B cell (primary cell): Measurements from ENCODE around the gene ATXN1. TPM values are rescaled to one million over a fixed set of nuclear protein-coding genes. Genes with fewer than 3 reads are reported as not detected.
"Not testable (repeated sequence)": the region's sequence is repeated elsewhere in the genome, so short reads cannot be mapped to it uniquely, and the experiment has no call there.

Experiments used
- ATAC-seq: fragments of 200-7000 bp; cut with Tn5 transposase; one replicate; pipeline ENCODE4 v1.10.0; 2021; ENCODE audit warnings: low read depth, mild to moderate bottlenecking, moderate number of reproducible peaks, moderate library complexity
- CTCF ChIA-PET: fragments of 350-600 bp; sonication (Branson Sonifier 250); formaldehyde crosslinking; loops from one replicate; lab custom pipeline; 2021; ENCODE audit warnings: antibody characterized with exemption, inconsistent platforms; lab: Charles Lee
- POLR2A ChIA-PET: fragments of 350-600 bp; sonication (Branson Sonifier 250); formaldehyde crosslinking; loops from one replicate; lab custom pipeline; 2021; ENCODE audit warnings: antibody characterized with exemption; lab: Charles Lee
- DNase-seq: peaks from one replicate; pipeline ENCODE4 v3.0.0; 2013
- H2AFZ ChIP-seq: 2 replicates; pipeline ENCODE4 v1.6.1; 2012; ENCODE audit warnings: mild to moderate bottlenecking, low read depth, low read length; ENCODE audit not compliant: insufficient read depth, poor library complexity, severe bottlenecking
- H3K27ac ChIP-seq, 2 donors: 1 replicate in 1 of 2; 2 replicates in 1 of 2; pipeline ENCODE4 v1.5.1; 2012 to 2013; ENCODE audit warnings: low read length in 2 of 2, mild to moderate bottlenecking in 2 of 2, moderate library complexity in 1 of 2
- H3K27me3 ChIP-seq, 4 experiments: fragments of 200-600 bp in 1 of 4; sonication (generic) in 1 of 4; replicated peaks in 1 of 4; 1 replicate in 2 of 4; 2 replicates in 2 of 4; pipeline versions ENCODE4 v1.6.1 to v1.7.0; 2013 to 2016; ENCODE audit warnings: low read length in 3 of 4, mild to moderate bottlenecking in 2 of 4, mixed read lengths in 1 of 4, moderate library complexity in 1 of 4; ENCODE audit not compliant: insufficient read depth in 4 of 4, control insufficient read depth in 3 of 4; ENCODE audit errors: control extremely low read depth in 1 of 4
- H3K36me3 ChIP-seq, 2 experiments: replicated peaks in 1 of 2; 1 replicate in 1 of 2; 2 replicates in 1 of 2; pipeline versions ENCODE4 v1.6.1 to v1.7.1; 2013; ENCODE audit warnings: low read length in 1 of 2; ENCODE audit not compliant: insufficient read depth in 2 of 2, control insufficient read depth in 1 of 2; ENCODE audit errors: control extremely low read depth in 1 of 2, extremely low read depth in 1 of 2
- H3K4me1 ChIP-seq, 2 donors: fragments of 200-600 bp in 1 of 2; sonication (generic) in 1 of 2; 1 replicate in 1 of 2; 2 replicates in 1 of 2; pipeline versions ENCODE4 v1.5.1 to v1.6.1; 2013 to 2017; ENCODE audit warnings: low read length in 2 of 2; ENCODE audit not compliant: control insufficient read depth in 2 of 2, insufficient read depth in 2 of 2
- H3K4me2 ChIP-seq: replicated peaks from 2 replicates; pipeline ENCODE3; 2012; ENCODE audit warnings: mild to moderate bottlenecking, low read depth, low read length; ENCODE audit not compliant: poor library complexity, severe bottlenecking
- H3K4me3 ChIP-seq, 5 experiments: fragments of 200-600 bp in 1 of 5; sonication (generic) in 1 of 5; 1 replicate in 3 of 5; 2 replicates in 2 of 5; pipeline versions ENCODE4 v1.5.1 to v1.7.0; 2011 to 2016; ENCODE audit warnings: low read length in 4 of 5, mild to moderate bottlenecking in 4 of 5, low read depth in 2 of 5, control low read depth in 1 of 5, moderate library complexity in 1 of 5; ENCODE audit not compliant: insufficient read depth in 1 of 5; ENCODE audit errors: control extremely low read depth in 1 of 5, extremely low read depth in 1 of 5
- H3K79me2 ChIP-seq: fragments of 200-600 bp; sonication (generic); one replicate; pipeline ENCODE4 v1.6.0; 2016; ENCODE audit warnings: low read length; ENCODE audit not compliant: control insufficient read depth, insufficient read depth
- H3K9ac ChIP-seq: fragments of 200-600 bp; sonication (generic); 2 replicates; pipeline ENCODE4 v1.6.1; 2017; ENCODE audit warnings: mild to moderate bottlenecking, low read length, moderate library complexity
- H3K9me3 ChIP-seq, 3 donors: one replicate each; pipeline versions ENCODE4 v1.6.1 to v1.7.1; 2013; ENCODE audit warnings: low read length in 2 of 3; ENCODE audit not compliant: control insufficient read depth in 2 of 3, insufficient read depth in 1 of 3; ENCODE audit errors: control extremely low read depth in 1 of 3
- H4K20me1 ChIP-seq: 2 replicates; pipeline ENCODE4 v1.6.0; 2012; ENCODE audit warnings: mild to moderate bottlenecking, low read length; ENCODE audit not compliant: insufficient read depth, control insufficient read depth, poor library complexity, severe bottlenecking
- H3K27ac Mint-ChIP-seq: one replicate; pipeline ENCODE4 v1.8.0; 2021; ENCODE audit warnings: mixed read lengths
- H3K27me3 Mint-ChIP-seq: one replicate; pipeline ENCODE4 v1.8.0; 2021; ENCODE audit warnings: mixed read lengths
- H3K4me1 Mint-ChIP-seq: one replicate; pipeline ENCODE4 v1.8.0; 2021; ENCODE audit warnings: mixed read lengths
- H3K4me3 Mint-ChIP-seq: one replicate; pipeline ENCODE4 v1.8.0; 2021; ENCODE audit warnings: mixed read lengths
- H3K9me3 Mint-ChIP-seq: one replicate; pipeline ENCODE4 v1.8.0; 2022; ENCODE audit warnings: mixed read lengths; ENCODE audit not compliant: insufficient read depth
- EZH2 ChIP-seq: IDR thresholded peaks from 2 replicates; pipeline ENCODE4 v1.6.1; 2012; ENCODE audit warnings: borderline replicate concordance, low read depth, mild to moderate bottlenecking, moderate library complexity, low read length; ENCODE audit not compliant: insufficient read depth, poor library complexity, severe bottlenecking
- WGBS: methylation state at CpG from one replicate; pipeline ENCODE4 v1.1.5; 2013; ENCODE audit warnings: missing lambda C conversion rate; ENCODE audit not compliant: insufficient coverage; 5-methylcytosine and 5-hydroxymethylcytosine counted together
- intact Hi-C: fragments of 100-400 bp; cut with micrococcal nuclease; formaldehyde crosslinking; loops from one replicate; pipeline ENCODE4 v1.10.0; 2022
- polyA plus RNA-seq: library from polyadenylated mRNA; depleted of rRNA; stranded (reverse); fragments of >200 nt; gene quantifications from 2 replicates; pipeline ENCODE4 v1.2.3, GENCODE V29; 2012
- total RNA-seq, 2 donors: library from RNA; stranded (reverse); fragments of 120-200 nt in 1 of 2; gene quantifications; 1 replicate in 1 of 2; 2 replicates in 1 of 2; pipeline versions ENCODE4 v1.2.3 to v1.2.4, GENCODE V29; 2013 to 2022
- TF ChIP-seq, protein P1 (sequence below): fragments of 200-600 bp; IDR thresholded peaks from one replicate; pipeline ENCODE4 v1.8.0; 2022; ENCODE audit warnings: antibody characterized with exemption, mild to moderate bottlenecking

ATXN1 gene
- total and polyA plus RNA-seq, 2 donors (not counting 1 experiment from before 2014, with no cell fraction given), result 5.7 to 63.8 TPM

DNA sequence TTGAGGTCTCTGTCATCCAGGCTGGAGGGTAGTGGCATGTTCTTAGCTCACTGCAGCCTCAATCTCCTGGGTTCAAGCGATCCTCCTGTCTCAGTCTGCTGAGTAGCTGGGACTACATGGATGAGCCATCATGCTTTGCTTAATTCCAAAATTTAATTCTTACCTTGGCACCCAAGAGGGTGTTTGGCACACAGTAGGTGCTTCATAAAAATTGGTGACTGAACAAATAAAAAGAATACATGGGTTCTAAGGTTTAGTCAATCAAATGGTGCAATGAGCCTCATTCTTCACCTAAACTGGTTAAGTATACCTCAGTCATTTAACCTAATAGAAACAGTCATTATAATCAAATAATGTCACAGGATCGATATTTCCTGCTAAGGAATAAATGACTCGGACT, 352.5 kb downstream of the ATXN1 start:
- intact Hi-C loops, result loop anchor here (1.0 to 2.0 kb wide), 2 partner anchors 34 to 76 kb away; no protein-coding TSS in a partner anchor
- ChIA-PET CTCF (interaction anchor here (0.6 to 6.5 kb wide), 16 partner anchors 8 to 362 kb away, joined by 3 to 72 read pairs (median 5); no protein-coding TSS in a partner anchor), POLR2A (no interaction called here)
- H3K9ac ChIP-seq, result no peak overlapping the region
- Mint-ChIP-seq H3K27me3 (no peaks in the 10 kb centered on the region), H3K27ac (no peak overlapping the region), H3K4me1 (peaks cover 55% of the 10 kb centered on the region), H3K9me3 (no peaks in the 10 kb centered on the region), H3K4me3 (peak overlapping the region; percentile 26)
- TF ChIP-seq EZH2, result no peak
- TF ChIP-seq, protein P1, sequence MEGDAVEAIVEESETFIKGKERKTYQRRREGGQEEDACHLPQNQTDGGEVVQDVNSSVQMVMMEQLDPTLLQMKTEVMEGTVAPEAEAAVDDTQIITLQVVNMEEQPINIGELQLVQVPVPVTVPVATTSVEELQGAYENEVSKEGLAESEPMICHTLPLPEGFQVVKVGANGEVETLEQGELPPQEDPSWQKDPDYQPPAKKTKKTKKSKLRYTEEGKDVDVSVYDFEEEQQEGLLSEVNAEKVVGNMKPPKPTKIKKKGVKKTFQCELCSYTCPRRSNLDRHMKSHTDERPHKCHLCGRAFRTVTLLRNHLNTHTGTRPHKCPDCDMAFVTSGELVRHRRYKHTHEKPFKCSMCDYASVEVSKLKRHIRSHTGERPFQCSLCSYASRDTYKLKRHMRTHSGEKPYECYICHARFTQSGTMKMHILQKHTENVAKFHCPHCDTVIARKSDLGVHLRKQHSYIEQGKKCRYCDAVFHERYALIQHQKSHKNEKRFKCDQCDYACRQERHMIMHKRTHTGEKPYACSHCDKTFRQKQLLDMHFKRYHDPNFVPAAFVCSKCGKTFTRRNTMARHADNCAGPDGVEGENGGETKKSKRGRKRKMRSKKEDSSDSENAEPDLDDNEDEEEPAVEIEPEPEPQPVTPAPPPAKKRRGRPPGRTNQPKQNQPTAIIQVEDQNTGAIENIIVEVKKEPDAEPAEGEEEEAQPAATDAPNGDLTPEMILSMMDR, result no peak
- H3K79me2 ChIP-seq, result no peaks in the 10 kb centered on the region
- H2AFZ ChIP-seq, result no peak overlapping the region
- no peaks in the 10 kb centered on the region for H3K27me3 ChIP-seq
- H3K9me3 ChIP-seq, result no peaks in the 10 kb centered on the region
- H3K4me2 ChIP-seq, result no peak overlapping the region
- H3K4me1 ChIP-seq, result peaks cover 10 to 48% of the 10 kb centered on the region in 2 donors
- DNase-seq (no peak), ATAC-seq (no peak)
- H4K20me1 ChIP-seq, result no peaks in the 10 kb centered on the region
- H3K36me3 ChIP-seq, result no peaks in the 10 kb centered on the region
- 100% methylated on average over 3 of the region's 3 CpGs for WGBS
- no peak overlapping the region for H3K4me3 ChIP-seq
- no peak overlapping the region for H3K27ac ChIP-seq

DNA sequence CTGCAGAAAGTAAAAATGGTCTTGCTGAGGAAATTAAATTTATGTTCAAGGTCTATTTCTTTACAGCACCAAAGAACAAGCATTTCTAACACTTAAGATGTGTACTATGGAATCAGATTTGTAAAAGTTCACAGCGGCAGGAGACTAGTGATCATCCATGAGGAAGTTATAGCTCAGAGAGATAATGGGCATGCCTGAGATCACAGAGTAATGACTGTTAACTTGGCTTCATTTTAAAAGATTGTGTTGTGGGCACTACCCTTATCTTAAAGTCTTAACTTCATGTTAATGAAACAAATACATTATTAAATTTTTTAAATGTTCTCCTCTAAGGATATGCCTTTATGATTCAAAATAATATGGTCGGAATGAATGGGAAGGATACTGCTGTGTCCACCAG, 354.3 kb downstream of the ATXN1 start:
- no peaks in the 10 kb centered on the region for H3K9me3 ChIP-seq
- H4K20me1 ChIP-seq, result no peaks in the 10 kb centered on the region
- no peak for ATAC-seq
- TF ChIP-seq, protein P1, result no peak
- no peak for TF ChIP-seq EZH2
- Mint-ChIP-seq H3K4me1 (peaks cover 48% of the 10 kb centered on the region), H3K27ac (peak overlapping the region; percentile 66), H3K27me3 (no peaks in the 10 kb centered on the region), H3K4me3 (peak overlapping the region; percentile 44), H3K9me3 (no peaks in the 10 kb centered on the region)
- H3K79me2 ChIP-seq, result no peaks in the 10 kb centered on the region
- H3K4me2 ChIP-seq, result peak overlapping the region; percentile 1
- POLR2A ChIA-PET, result no interaction called here
- no peaks in the 10 kb centered on the region for H3K36me3 ChIP-seq
- H3K27me3 ChIP-seq, result no peaks in the 10 kb centered on the region
- intact Hi-C loops, result loop anchor here (1.0 to 2.0 kb wide), 3 partner anchors 7 to 98 kb away; no protein-coding TSS in a partner anchor
- no CpG with 5 or more reads among the region's 2 CpGs for WGBS
- no peak overlapping the region for H3K4me3 ChIP-seq
- no peak for DNase-seq
- CTCF ChIA-PET, result interaction anchor here (0.7 to 2.7 kb wide), 11 partner anchors 10 to 364 kb away, joined by 3 to 12 read pairs (median 6); partner anchors contain the start of gene ATXN1
- peak overlapping the region; percentile 42 to 62 for H3K27ac ChIP-seq
- H3K9ac ChIP-seq, result no peak overlapping the region
- peaks cover 10 to 36% of the 10 kb centered on the region in 2 donors for H3K4me1 ChIP-seq
- peak overlapping the region; percentile 44 for H2AFZ ChIP-seq

DNA sequence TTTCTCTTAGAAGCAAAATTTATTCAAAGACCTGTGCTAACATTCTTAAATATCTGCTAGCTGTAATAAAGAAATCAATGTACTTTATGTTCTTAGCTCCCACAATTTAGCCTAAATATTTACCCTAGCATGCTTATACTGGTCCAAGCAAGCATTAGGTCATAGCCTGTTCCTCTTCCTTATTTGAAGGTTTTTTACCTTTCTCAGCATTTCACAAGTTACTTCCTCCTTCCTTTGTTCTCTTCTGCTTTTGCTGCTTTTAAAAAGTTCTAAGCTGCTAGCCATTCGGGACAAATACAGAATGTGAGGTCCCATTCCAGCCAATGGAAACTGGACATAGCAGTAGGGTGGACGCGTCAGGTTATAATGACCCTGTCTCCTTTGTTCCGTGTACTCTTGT, 354.7 kb downstream of the ATXN1 start:
- CTCF ChIA-PET, result interaction anchor here (0.7 to 2.7 kb wide), 10 partner anchors 10 to 365 kb away, joined by 3 to 12 read pairs (median 8); partner anchors contain the start of gene ATXN1
- H4K20me1 ChIP-seq, H3K4me3 ChIP-seq, H3K9me3 Mint-ChIP-seq, H3K27me3 Mint-ChIP-seq, H3K9me3 ChIP-seq, H3K79me2 ChIP-seq, POLR2A ChIA-PET, H3K36me3 ChIP-seq, H3K27me3 ChIP-seq, H3K9ac ChIP-seq, ATAC-seq: not testable (repeated sequence)
- peaks cover 10 to 36% of the 10 kb centered on the region in 2 donors for H3K4me1 ChIP-seq
- H3K27ac Mint-ChIP-seq, result peak overlapping the region; percentile 66
- peak overlapping the region; percentile 1 for H3K4me2 ChIP-seq
- WGBS, result 0% methylated on average over 1 of the region's 4 CpGs
- peak overlapping the region; percentile 44 for H3K4me3 Mint-ChIP-seq
- peak overlapping the region; percentile 44 for H2AFZ ChIP-seq
- intact Hi-C loops, result loop anchor here (1.0 to 2.0 kb wide), 3 partner anchors 8 to 98 kb away; no protein-coding TSS in a partner anchor
- peak overlapping the region; percentile 42 to 62 for H3K27ac ChIP-seq
- DNase-seq, result peak; percentile 56
- H3K4me1 Mint-ChIP-seq, result peaks cover 48% of the 10 kb centered on the region
